RWPE2 (cell line): ENCODE data around the gene ALG1.

ENCODE experiments used
- ATAC-seq: fragments of 200-7000 bp; cut with Tn5 transposase; 3 replicates; pipeline ENCODE4 v1.9.1; 2021; ENCODE audit warnings: low read depth
- DNase-seq: peaks from one replicate; pipeline ENCODE4 v3.0.0-alpha.2; 2020; ENCODE audit warnings: low spot score
- H3K27ac ChIP-seq: fragments of 450-650 bp; 2 replicates; pipeline ENCODE4 v1.5.1; 2017; ENCODE audit warnings: mild to moderate bottlenecking; ENCODE audit not compliant: poor library complexity, severe bottlenecking
- H3K27me3 ChIP-seq: fragments of 250-450 bp; sonication (Bioruptor Pico); 2 replicates; pipeline ENCODE4 v1.5.1; 2021; ENCODE audit warnings: mild to moderate bottlenecking, moderate library complexity; ENCODE audit not compliant: insufficient read depth, poor library complexity, severe bottlenecking
- H3K36me3 ChIP-seq: fragments of 250-450 bp; sonication (Bioruptor Pico); 2 replicates; pipeline ENCODE4 v1.5.1; 2020; ENCODE audit warnings: low read depth, mild to moderate bottlenecking, moderate library complexity
- H3K4me1 ChIP-seq: fragments of 250-450 bp; sonication (Bioruptor Pico); 2 replicates; pipeline ENCODE4 v1.5.1; 2021; ENCODE audit warnings: mild to moderate bottlenecking, moderate library complexity; ENCODE audit not compliant: insufficient read depth, poor library complexity, severe bottlenecking
- H3K4me3 ChIP-seq: fragments of 250-450 bp; sonication (Bioruptor Pico); 2 replicates; pipeline ENCODE4 v1.5.1; 2021; ENCODE audit warnings: mild to moderate bottlenecking, moderate library complexity; ENCODE audit not compliant: severe bottlenecking
- H3K9me3 ChIP-seq: fragments of 250-450 bp; sonication (Bioruptor Pico); 2 replicates; pipeline ENCODE4 v1.5.1; 2021; ENCODE audit warnings: mild to moderate bottlenecking, moderate library complexity; ENCODE audit not compliant: severe bottlenecking
- CTCF ChIP-seq: fragments of 450-650 bp; IDR thresholded peaks from one replicate; pipeline ENCODE4 v1.5.1; 2017; ENCODE audit warnings: mild to moderate bottlenecking, moderate library complexity; ENCODE audit not compliant: poor library complexity, severe bottlenecking

The ALG1 gene

GRCh38 chr16:5036228-5037156 is 35.2 kb upstream of the ALG1 start:
- no peak overlapping the region for H3K27ac ChIP-seq
- no peak for DNase-seq
- no peak for ATAC-seq

GRCh38 chr16:5040451-5040850 is 31.2 kb upstream of the ALG1 start:
- TF ChIP-seq CTCF: no peak
- H3K27me3 ChIP-seq: no peaks in the 10 kb centered on the region
- H3K36me3 ChIP-seq: no peaks in the 10 kb centered on the region
- no peak overlapping the region for H3K4me3 ChIP-seq
- DNase-seq (no peak), ATAC-seq (no peak)
- no peaks in the 10 kb centered on the region for H3K4me1 ChIP-seq
- H3K27ac ChIP-seq: no peak overlapping the region
- H3K9me3 ChIP-seq: no peaks in the 10 kb centered on the region

More at GRCh38 chr16:5036228-5037156, 35.2 kb upstream of the ALG1 start:
- H3K36me3 ChIP-seq: no peaks in the 10 kb centered on the region
- no peaks in the 10 kb centered on the region for H3K9me3 ChIP-seq
- peaks cover 5% of the 10 kb centered on the region for H3K4me1 ChIP-seq
- no peaks in the 10 kb centered on the region for H3K27me3 ChIP-seq
- no peak for TF ChIP-seq CTCF
- H3K4me3 ChIP-seq: no peak overlapping the region

- ATAC-seq: peak; percentile 96
- H3K27me3 ChIP-seq: no peaks in the 10 kb centered on the region
- H3K4me3 ChIP-seq: no peak overlapping the region
- no peak overlapping the region for H3K27ac ChIP-seq
- no peaks in the 10 kb centered on the region for H3K9me3 ChIP-seq
- no peak for DNase-seq
- H3K36me3 ChIP-seq: no peaks in the 10 kb centered on the region
- no peaks in the 10 kb centered on the region for H3K4me1 ChIP-seq
- no peak for TF ChIP-seq CTCF
Measured at GRCh38 chr16:5041600-5042133, 30.0 kb upstream of the ALG1 start.

GRCh38 chr16:5042574-5043171 is 29.0 kb upstream of the ALG1 start:
- no peaks in the 10 kb centered on the region for H3K36me3 ChIP-seq
- no peak for ATAC-seq
- peak; percentile 25 for DNase-seq

More at GRCh38 chr16:5042574-5043171, 29.0 kb upstream of the ALG1 start:
- no peak overlapping the region for H3K27ac ChIP-seq
- TF ChIP-seq CTCF: no peak
- no peaks in the 10 kb centered on the region for H3K4me1 ChIP-seq
- no peaks in the 10 kb centered on the region for H3K27me3 ChIP-seq
- H3K9me3 ChIP-seq: no peaks in the 10 kb centered on the region
- no peak overlapping the region for H3K4me3 ChIP-seq
